A172 (cell line): ENCODE measurements around the gene SIAH3. TPM values are rescaled to one million over a fixed set of nuclear protein-coding genes. Genes with fewer than 3 reads are reported as not detected.
A peak's percentile ranks its signal among the peaks of the same experiment; 100 is the strongest.
"Not testable (repeated sequence)": the region's sequence is repeated elsewhere in the genome, so short reads cannot be mapped to it uniquely, and the experiment has no call there.

Source experiments
- DNase-seq: peaks from one replicate; pipeline ENCODE4 v3.0.0-alpha.2; 2015; ENCODE audit warnings: low spot score
- total RNA-seq: library from RNA; depleted of rRNA; stranded (reverse); fragments of >200 nt; shearing (Covaris generic); gene quantifications from 2 replicates; pipeline ENCODE4 v1.2.3, GENCODE V29; 2014; rRNA removed

The SIAH3 gene, protein sequence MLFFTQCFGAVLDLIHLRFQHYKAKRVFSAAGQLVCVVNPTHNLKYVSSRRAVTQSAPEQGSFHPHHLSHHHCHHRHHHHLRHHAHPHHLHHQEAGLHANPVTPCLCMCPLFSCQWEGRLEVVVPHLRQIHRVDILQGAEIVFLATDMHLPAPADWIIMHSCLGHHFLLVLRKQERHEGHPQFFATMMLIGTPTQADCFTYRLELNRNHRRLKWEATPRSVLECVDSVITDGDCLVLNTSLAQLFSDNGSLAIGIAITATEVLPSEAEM
- not detected in 2 replicates for total RNA-seq

- DNase-seq: no peak
Measured at GRCh38 chr13:45851171-45851921, at the start of gene SIAH3. Gene SIAH3, minus strand, starts transcription at chr13:45851753. Its CDS starts 124 bp downstream, at chr13:45851629.

DNA sequence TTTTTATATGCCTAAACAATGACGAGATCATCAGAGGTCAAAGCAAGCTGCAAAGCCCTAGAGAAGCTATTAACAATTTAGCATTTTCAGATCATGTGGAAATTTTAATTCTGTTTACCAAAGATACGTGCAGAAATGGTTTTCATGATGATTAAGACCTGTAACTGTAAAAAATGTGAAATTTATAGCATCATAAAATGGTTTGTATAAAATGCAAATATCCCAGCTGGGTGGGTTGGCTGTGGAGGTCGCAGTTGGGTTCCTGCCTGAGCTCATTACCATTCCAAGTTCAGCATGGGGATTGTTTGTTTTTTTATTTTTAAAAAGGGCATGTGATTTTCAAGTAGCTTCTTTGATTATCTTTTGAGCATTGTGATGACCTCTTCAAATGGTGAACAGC is 47.9 kb upstream of the SIAH3 start:
- no peak for DNase-seq

DNA sequence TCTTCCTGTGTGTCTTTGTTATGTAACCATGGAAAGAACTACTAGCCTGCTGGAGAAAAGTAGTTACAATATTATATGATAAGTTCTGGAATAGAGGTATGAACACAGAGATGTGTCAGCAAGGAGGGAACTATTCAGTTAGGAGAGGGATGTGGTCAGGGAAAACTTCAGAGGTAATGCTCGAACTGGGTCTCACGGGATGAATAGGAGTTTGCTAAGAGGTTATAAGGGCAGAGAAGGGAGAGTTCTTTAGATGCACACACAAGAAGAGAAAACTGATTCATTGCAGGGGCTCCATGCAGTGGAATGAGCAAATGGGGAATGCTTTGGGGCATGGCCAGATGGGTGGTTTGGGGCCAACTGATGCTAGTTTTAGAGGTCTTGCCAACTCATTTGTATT is 46.0 kb upstream of the SIAH3 start:
- DNase-seq: no peak

DNA sequence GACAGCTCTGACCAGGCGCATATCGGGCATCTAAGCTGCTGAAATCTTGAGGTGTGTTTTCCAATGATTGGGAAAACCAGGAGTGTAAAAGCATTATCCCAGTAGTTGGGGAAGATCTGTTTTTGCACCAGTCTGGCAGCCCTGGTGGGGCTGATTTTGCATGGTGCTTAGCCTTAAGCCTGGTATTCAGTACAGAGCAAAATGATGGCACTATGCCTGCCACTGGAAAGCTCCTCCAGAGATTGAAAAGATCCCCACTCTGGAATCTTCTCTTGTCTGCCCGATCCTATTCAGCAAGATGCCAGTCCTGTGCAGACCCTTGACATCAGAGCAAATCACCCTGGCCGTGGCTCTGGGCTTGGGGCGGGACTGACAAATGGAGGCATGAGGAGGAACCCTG is 44.7 kb upstream of the SIAH3 start:
- DNase-seq: no peak

GRCh38 chr13:45895881-45896280 is 44.3 kb upstream of the SIAH3 start:
- DNase-seq: no peak

GRCh38 chr13:45892513-45892912 is 41.0 kb upstream of the SIAH3 start:
- DNase-seq: no peak

DNA sequence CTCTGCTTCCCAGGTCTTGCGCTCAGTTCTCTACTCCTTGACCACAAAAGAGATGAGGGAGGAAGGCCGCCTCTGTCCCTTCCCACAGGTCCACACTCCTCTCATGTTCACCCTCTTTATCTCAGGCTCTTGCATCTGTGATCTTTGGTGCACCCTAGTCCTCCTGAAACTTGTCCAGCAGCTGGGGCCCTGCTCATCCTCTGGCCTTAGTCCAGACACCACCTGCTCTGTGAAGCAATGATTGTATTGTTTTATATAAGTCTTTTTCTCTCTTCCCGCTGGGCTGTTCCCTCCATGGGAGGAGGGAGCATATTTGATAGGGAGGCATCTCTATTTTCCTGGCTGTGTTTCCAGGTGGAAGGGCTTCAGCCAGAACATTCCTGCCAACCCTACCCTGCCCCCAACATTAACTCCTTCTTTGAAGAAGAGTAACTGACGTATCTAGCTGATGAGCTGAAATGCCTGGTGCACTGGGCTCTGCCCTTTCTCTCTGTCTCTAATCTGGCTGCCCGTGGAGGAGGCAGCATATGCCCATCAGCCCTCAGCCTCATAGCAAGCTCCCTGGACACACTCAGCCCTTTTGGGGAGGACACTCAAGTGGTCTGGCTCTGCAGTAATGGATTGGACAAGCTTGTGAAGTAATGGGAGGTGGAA is 38.2 kb upstream of the SIAH3 start:
- DNase-seq: no peak

DNA sequence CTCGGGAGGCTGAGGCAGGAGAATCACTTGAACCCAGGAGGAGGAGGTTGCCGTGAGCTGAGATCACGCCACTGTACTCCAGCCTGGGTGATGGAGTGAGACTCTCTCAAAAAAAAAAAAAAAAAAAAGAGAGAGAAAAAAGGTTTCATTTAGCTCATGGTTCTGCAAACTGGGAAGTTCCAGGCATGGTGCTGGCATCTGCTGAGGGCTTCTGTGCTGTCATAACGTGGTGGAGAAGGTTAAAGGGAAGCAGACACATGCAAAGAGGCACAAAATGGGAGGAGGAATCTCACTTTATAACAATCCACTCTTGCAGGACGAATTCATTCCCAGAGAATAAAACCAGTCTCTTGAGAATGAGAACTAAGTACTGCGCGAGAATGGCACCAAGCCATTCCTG is 34.9 kb upstream of the SIAH3 start:
- DNase-seq: no peak

DNA sequence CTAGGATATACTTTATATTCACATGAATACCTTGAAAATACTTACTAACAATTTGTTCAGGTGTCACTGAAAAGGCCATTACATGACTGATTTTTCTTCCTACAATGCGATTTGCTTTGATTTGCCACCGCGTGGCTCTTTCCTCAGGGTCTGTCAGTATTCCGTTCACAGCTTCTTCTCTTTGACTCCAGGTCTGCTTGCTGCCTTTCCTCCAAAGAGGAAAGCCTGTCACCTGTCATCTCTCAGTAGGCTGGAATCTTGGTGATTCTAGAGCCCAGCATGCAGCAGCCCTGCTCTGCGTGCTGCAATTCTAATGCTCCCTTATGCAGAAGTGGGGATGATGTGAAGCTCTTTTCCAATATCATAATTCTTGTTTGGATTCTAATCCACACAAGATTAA is 33.6 kb upstream of the SIAH3 start:
- no peak for DNase-seq

GRCh38 chr13:45882626-45883025 is 31.1 kb upstream of the SIAH3 start:
- peak; percentile 11 for DNase-seq

- no peak for DNase-seq
Measured at GRCh38 chr13:45881353-45881752, 29.8 kb upstream of the SIAH3 start.

DNA sequence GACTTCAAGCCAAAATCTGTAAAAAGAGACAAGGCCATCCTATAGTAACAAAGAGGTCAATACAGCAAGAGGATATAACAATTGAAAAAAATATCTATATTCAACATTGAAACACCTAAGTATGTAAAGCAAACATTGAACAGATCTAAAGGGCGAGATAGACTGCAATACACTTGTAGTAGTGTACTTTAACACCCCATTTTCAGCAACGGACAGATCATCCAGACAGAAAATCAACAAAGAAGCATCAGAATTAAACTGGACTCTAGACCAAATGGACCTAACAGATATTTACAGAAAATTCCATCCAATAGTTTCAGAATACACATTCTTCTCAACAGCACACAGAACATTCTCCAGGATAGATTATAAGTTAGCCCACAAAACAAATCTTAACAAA is 28.7 kb upstream of the SIAH3 start:
- no peak for DNase-seq

DNA sequence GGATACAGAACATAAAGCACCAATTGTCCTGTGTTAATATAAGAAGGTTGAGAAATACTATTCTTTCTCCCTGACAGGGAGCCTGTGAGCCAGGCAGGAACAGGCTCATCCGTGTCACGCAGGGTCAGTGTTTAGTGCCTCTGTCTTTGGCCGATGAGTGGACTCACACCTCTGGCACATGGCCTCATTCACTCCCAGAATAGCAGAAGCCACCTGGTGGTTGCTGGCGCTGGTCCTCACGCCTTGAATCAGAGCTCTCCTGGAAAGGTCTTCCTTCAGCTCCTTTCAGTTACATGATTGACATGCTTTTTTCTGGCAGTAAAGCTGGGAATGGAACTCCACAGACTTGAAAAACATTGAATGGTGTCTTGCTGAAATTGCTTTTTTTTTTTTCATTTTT is 28.1 kb upstream of the SIAH3 start:
- peak; percentile 13 for DNase-seq

DNA sequence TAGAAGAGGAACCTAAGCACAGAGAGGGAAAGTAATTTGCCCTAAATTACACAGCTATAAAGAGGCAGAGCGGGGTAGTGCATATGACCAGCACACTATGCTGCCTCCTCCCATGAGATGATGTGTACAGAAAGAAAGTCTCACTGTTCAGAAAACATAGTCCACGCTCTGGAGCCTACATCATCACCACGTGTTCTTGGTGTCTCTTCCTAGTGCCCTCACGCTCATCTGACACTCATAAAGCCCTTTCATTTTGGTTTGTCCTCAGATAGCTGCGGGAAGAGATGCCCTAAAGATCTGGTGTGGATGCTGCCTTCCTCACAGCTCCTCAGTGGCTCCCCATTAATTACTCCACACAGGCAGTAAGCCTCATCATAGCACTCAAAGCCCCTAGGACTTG is 27.4 kb upstream of the SIAH3 start:
- DNase-seq: no peak

- DNase-seq: no peak
Measured at GRCh38 chr13:45876781-45877180, 25.2 kb upstream of the SIAH3 start.

DNA sequence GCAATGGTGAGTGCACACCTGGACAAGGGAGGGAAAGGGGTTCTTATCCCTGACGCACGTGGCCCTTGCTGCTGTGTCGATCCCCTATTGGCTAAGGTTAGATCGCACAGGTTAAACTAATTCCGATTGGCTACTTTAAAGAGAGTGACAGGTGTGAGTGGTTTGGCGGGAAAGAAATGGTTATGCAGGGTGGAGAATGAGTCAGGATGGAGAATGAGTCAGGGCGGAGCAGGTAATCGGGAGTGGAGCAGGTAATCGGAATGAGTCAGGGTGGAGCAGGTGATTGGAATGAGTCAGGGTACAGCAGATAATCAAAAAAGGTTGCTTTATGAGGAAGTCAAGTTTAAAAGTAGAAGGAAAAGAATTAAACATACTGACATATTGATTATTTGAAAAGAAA is 24.4 kb upstream of the SIAH3 start:
- DNase-seq: no peak

DNA sequence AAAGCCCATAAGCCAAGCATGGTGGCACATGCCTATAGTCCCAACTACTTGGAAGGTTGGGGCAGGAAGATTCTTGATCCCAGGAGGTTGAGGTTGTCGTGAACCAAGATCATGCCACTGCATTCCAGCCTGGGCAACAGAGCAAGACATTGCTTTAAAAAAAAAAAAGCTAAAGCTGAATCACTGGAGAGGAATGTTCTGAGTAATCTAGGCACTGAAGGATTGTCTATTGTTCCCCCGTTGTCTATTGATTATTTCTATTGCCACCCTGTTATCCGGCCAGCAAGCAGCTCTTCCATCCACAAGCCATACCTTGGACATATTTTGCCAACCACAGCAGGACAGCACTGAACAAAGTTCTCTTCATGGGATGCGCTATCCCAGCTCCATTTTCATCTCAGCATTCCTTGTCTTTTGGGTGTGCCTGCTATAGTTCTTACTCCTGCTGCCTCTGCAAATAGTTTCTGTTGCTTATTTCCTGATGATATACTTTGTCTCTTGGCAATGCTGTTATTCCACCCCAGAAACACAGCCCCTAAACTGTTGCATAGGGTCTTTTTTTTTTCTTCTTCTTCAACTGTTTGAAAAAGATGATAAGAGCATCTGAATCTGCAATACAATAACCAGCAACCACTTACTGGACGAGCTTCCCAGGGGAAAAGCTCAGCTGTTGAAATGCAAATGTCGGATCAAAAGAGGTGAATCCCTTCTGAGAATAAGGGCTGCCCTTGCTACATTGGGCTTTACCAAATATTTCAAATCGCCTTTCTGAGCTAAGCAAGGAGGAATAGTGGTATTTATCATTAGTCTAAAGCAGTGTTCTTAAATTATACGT is 22.2 kb upstream of the SIAH3 start:
- DNase-seq: peak; percentile 52

DNA sequence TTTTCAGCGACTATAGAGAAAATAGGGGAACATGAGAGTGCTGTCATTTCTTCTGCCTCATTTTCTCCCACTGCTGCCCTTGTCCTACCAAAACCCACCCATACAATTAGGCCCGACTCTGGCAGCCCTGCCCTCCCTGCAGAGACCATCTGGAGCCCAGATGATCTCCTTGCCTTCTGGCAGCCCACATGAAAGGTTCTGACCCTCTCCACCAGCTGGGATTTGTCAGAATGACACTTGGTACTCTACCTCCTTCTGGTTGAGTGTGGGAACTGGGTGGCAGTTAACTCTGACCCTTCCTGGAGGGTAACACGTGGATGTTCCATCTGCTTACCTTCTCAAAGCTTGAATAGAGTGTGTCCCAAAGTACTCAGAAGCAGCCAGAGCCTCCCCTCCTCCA is 21.0 kb upstream of the SIAH3 start:
- no peak for DNase-seq

DNA sequence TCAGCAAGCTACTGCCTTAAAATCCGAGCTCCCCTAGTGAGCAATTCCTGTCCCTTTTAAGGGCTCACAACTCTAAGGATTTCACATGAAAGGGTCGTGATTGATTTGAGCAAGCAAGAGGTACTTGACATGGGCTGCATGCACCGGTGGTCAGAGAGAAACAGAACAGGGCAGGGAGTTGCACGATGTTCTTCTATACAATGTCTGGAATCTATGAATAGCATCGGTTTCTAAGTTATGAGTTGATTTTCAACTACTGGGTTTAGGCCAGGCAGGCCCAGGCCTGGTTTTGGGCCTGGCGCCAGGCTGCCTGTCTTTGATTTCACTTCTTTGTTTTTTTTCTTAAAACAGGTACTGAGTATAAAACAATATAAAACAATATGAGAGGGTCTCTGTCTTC is 19.6 kb upstream of the SIAH3 start:
- DNase-seq: not testable (repeated sequence)

GRCh38 chr13:45870232-45870631 is 18.7 kb upstream of the SIAH3 start:
- DNase-seq: no peak

GRCh38 chr13:45865414-45865813 is 13.9 kb upstream of the SIAH3 start:
- DNase-seq: no peak
